Measurements from ENCODE around the gene KCNJ6. TPM values are rescaled to one million over a fixed set of nuclear protein-coding genes. Genes with fewer than 3 reads are reported as not detected.

Gene KCNJ6
- total RNA-seq, 4 donors from 2014 or later, result not detected

- no peak for ATAC-seq
- Histone ChIP-seq H3K27ac (no peak overlapping the region), H3K36me3 (no peaks in the 10 kb centered on the region), H3K9me3 (no peaks in the 10 kb centered on the region), H3K27me3 (peaks cover 0 to 3% (median 0%) of the 10 kb centered on the region in 3 donors), H3K4me1 (no peaks in the 10 kb centered on the region), H3K4me3 (no peak overlapping the region)
- intact Hi-C loops (cut with DNase I; ENCODE audit: low total_unique reads), result no loop called here
- DNase-seq, result no peak
- TF ChIP-seq CTCF (IDR thresholded peaks at IDR 0.05 in 4 of 5, conservative IDR thresholded peaks at IDR 0.05 in 1 of 5) (no peak), POLR2A (IDR thresholded peaks at IDR 0.05) (no peak)
- in situ Hi-C loops (cut with MboI; ENCODE audit: low sequenced_read_pairs in 4 of 4), result loop anchor here in 1 of 4 donors (25.0 kb wide), 1 partner anchor 104 kb away; no protein-coding TSS in a partner anchor
Measured at GRCh38 chr21:37815893-37816292, 100.4 kb downstream of the KCNJ6 start.

DNA sequence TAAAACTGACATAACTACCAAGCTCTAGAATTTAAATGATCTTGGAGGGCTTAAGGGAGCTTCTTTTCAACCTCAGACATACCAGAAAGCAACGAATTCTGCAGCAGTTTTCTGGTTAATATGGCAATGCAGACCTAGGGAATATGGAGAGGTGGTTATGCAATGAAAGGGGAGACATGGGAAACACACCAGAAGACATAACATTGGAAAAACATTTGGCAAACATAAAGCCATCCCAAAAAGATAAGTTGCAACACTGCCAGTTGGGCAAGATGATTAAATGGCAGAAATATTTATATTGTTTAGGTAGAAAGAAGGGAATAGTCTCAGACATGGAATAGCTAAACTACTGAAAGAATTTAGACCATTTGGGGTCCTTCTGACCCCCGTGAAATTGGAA lies 104.5 kb downstream of the KCNJ6 start:
- H3K4me1 ChIP-seq, result no peaks in the 10 kb centered on the region
- DNase-seq, result no peak
- no peak overlapping the region for H3K4me3 ChIP-seq
- H3K36me3 ChIP-seq, result no peaks in the 10 kb centered on the region
- intact Hi-C loops (cut with DNase I; ENCODE audit: low total_unique reads) (no loop called here), in situ Hi-C loops (cut with MboI; ENCODE audit: low sequenced_read_pairs in 4 of 4) (loop anchor here in 1 of 4 donors (25.0 kb wide), 1 partner anchor 99 kb away; no protein-coding TSS in a partner anchor)
- no peaks in the 10 kb centered on the region for H3K9me3 ChIP-seq
- H3K27ac ChIP-seq, result no peak overlapping the region
- TF ChIP-seq CTCF (IDR thresholded peaks at IDR 0.05 in 4 of 5, conservative IDR thresholded peaks at IDR 0.05 in 1 of 5) (no peak), POLR2A (IDR thresholded peaks at IDR 0.05) (no peak)
- ATAC-seq, result no peak
- peaks cover 0 to 3% (median 0%) of the 10 kb centered on the region in 3 donors for H3K27me3 ChIP-seq

DNA sequence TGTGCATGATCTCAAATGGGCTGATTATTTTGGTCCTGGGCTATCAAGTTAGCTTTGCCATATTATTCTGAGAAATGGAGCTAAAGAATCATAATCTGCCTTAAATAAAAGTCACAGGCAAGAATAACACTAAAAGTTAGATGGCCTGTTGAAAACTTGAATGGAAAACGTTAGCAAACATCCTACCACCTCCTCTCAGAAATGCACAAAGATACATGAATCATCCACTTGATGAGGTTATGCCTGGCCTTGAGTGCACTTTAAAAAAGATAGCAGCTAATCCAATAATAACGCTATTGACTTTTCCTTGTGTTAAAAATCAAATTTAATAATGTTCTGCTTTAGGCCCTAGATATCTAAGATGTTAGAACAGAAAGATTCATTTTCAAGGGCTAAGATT lies 108.0 kb downstream of the KCNJ6 start:
- ATAC-seq (no peak), DNase-seq (no peak)
- no peaks in the 10 kb centered on the region for H3K4me1 ChIP-seq
- H3K4me3 ChIP-seq, result no peak overlapping the region
- in situ Hi-C loops (cut with MboI; ENCODE audit: low sequenced_read_pairs in 4 of 4), result loop anchor here in 1 of 4 donors (25.0 kb wide), 1 partner anchor 96 kb away; no protein-coding TSS in a partner anchor
- H3K27me3 ChIP-seq, result peaks cover 0 to 3% (median 0%) of the 10 kb centered on the region in 3 donors
- H3K9me3 ChIP-seq, result no peaks in the 10 kb centered on the region
- no peak overlapping the region for H3K27ac ChIP-seq
- intact Hi-C loops (cut with DNase I; ENCODE audit: low total_unique reads), result no loop called here
- no peak for TF ChIP-seq CTCF (IDR thresholded peaks at IDR 0.05 in 4 of 5, conservative IDR thresholded peaks at IDR 0.05 in 1 of 5)
- TF ChIP-seq POLR2A (IDR thresholded peaks at IDR 0.05), result no peak
- H3K36me3 ChIP-seq, result no peaks in the 10 kb centered on the region

GRCh38 chr21:37805266-37805665 lies 111.0 kb downstream of the KCNJ6 start:
- DNase-seq (no peak), ATAC-seq (no peak)
- Histone ChIP-seq H3K9me3 (no peaks in the 10 kb centered on the region), H3K36me3 (no peaks in the 10 kb centered on the region), H3K27ac (no peak overlapping the region), H3K4me1 (no peaks in the 10 kb centered on the region), H3K27me3 (no peaks in the 10 kb centered on the region), H3K4me3 (no peak overlapping the region)
- in situ Hi-C loops (cut with MboI; ENCODE audit: low sequenced_read_pairs in 4 of 4) (loop anchor here in 1 of 4 donors (25.0 kb wide), 1 partner anchor 93 kb away; no protein-coding TSS in a partner anchor), intact Hi-C loops (cut with DNase I; ENCODE audit: low total_unique reads) (no loop called here)
- no peak for TF ChIP-seq CTCF (IDR thresholded peaks at IDR 0.05 in 4 of 5, conservative IDR thresholded peaks at IDR 0.05 in 1 of 5)
- no peak for TF ChIP-seq POLR2A (IDR thresholded peaks at IDR 0.05)

DNA sequence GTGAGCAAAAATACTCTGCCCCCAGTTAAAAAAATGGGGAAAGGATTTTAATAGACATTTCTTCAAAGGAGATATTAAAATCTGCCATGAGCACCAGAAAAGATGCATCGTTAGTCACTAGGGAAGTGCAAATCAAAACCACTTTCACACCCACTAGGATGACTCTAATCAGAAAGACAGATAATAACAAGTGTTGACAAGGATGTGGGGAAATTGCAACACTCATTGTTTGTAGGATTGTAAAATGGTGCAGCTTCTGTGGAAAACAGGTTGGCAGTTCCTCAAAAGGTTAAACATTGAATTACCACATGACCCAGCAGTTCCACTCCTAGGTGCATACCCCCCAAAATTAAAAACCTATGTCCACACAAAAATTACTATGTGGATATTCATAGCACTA lies 112.3 kb downstream of the KCNJ6 start:
- intact Hi-C loops (cut with DNase I; ENCODE audit: low total_unique reads), result no loop called here
- Histone ChIP-seq H3K36me3 (no peaks in the 10 kb centered on the region), H3K9me3 (no peaks in the 10 kb centered on the region), H3K4me3 (no peak overlapping the region), H3K4me1 (no peaks in the 10 kb centered on the region), H3K27ac (no peak overlapping the region), H3K27me3 (no peaks in the 10 kb centered on the region)
- in situ Hi-C loops (cut with MboI; ENCODE audit: low sequenced_read_pairs in 4 of 4), result loop anchor here in 1 of 4 donors (25.0 kb wide), 1 partner anchor 92 kb away; no protein-coding TSS in a partner anchor
- ATAC-seq, result no peak
- DNase-seq, result no peak
- TF ChIP-seq CTCF (IDR thresholded peaks at IDR 0.05 in 4 of 5, conservative IDR thresholded peaks at IDR 0.05 in 1 of 5), result no peak
- no peak for TF ChIP-seq POLR2A (IDR thresholded peaks at IDR 0.05)
